Panc1 (cell line): ENCODE data around the gene TTBK1. TPM values are rescaled to one million over a fixed set of nuclear protein-coding genes. Genes with fewer than 3 reads are reported as not detected.

Experiments used
- ATAC-seq: fragments of 200-7000 bp; cut with Tn5 transposase; 2 replicates; pipeline ENCODE4 v1.9.1; 2020; ENCODE audit warnings: mild to moderate bottlenecking, moderate library complexity
- BruUV-seq: library from RNA; stranded (reverse); fragments of 400-500 nt; replicated peaks from 2 replicates; lab custom pipeline; 2021; lab: Mats Ljungman, UMichigan
- CTCF ChIA-PET: fragments of 300-600 bp; sonication (Branson Sonifier 250); formaldehyde crosslinking; loops from one replicate; lab custom pipeline; 2022; ENCODE audit warnings: antibody characterized with exemption; lab: Charles Lee
- POLR2A ChIA-PET: fragments of 300-600 bp; sonication (Branson Sonifier 250); formaldehyde crosslinking; loops from one replicate; lab custom pipeline; 2022; ENCODE audit warnings: antibody characterized with exemption; lab: Charles Lee
- DNase-seq: peaks from one replicate; pipeline ENCODE4 v3.0.0-alpha.2; 2010; ENCODE audit warnings: low read depth, low spot score
- H3K27ac ChIP-seq: 2 replicates; pipeline ENCODE4 v1.5.1; 2011; ENCODE audit warnings: mild to moderate bottlenecking, low read length, inconsistent platforms
- H3K27me3 ChIP-seq: fragments of 200-500 bp; sonication (Bioruptor generic); 2 replicates; pipeline ENCODE4 v1.6.0; 2014; ENCODE audit warnings: low read length, inconsistent platforms; ENCODE audit not compliant: control insufficient read depth, insufficient read depth
- H3K36me3 ChIP-seq: fragments of 200-500 bp; sonication (Bioruptor generic); 2 replicates; pipeline ENCODE4 v1.5.1; 2014; ENCODE audit warnings: inconsistent platforms, mild to moderate bottlenecking, low read length, moderate library complexity; ENCODE audit not compliant: control insufficient read depth, insufficient read depth
- H3K4me1 ChIP-seq: 2 replicates; pipeline ENCODE4 v1.5.1; 2011; ENCODE audit warnings: inconsistent platforms, mild to moderate bottlenecking, low read length, moderate library complexity; ENCODE audit not compliant: control insufficient read depth, insufficient read depth
- H3K4me3 ChIP-seq, 2 experiments: 2 replicates each; pipeline ENCODE4 v1.5.1; 2011 to 2012; ENCODE audit warnings: low read depth in 2 of 2, low read length in 2 of 2, mild to moderate bottlenecking in 2 of 2, inconsistent platforms in 1 of 2, moderate library complexity in 1 of 2
- H3K9me3 ChIP-seq: fragments of 200-500 bp; sonication (Bioruptor generic); 2 replicates; pipeline ENCODE4 v1.5.1; 2014; ENCODE audit warnings: low read depth, mild to moderate bottlenecking, inconsistent platforms, low read length, moderate library complexity; ENCODE audit not compliant: control insufficient read depth, insufficient read depth
- POLR2AphosphoS5 ChIP-seq: IDR thresholded peaks from 2 replicates; pipeline ENCODE4 v1.6.1; 2012; ENCODE audit warnings: mild to moderate bottlenecking, low read depth, low read length, moderate library complexity
- SIN3A ChIP-seq: IDR thresholded peaks from 2 replicates; pipeline ENCODE4 v1.6.1; 2012; ENCODE audit warnings: low read depth, mild to moderate bottlenecking, low read length, moderate library complexity, borderline replicate concordance; ENCODE audit not compliant: insufficient read depth
- TCF7L2 ChIP-seq: IDR thresholded peaks from 2 replicates; pipeline ENCODE4 v1.6.1; 2011; ENCODE audit warnings: mild to moderate bottlenecking, low read depth, low read length, inconsistent platforms
- in situ Hi-C: cut with HindIII; loops from 2 replicates; pipeline ENCODE4 v1.10.0; 2016; ENCODE audit warnings: low sequenced_read_pairs, low pct_unique_long_range_greater_than_20kb
- intact Hi-C: fragments of 100-400 bp; cut with micrococcal nuclease; formaldehyde crosslinking; loops from one replicate; pipeline ENCODE4 v1.10.0; 2022; ENCODE audit not compliant: unreplicated experiment
- total RNA-seq: library from RNA; stranded (reverse); gene quantifications from one replicate; pipeline ENCODE4 v1.2.1, GENCODE V29; 2021; ENCODE audit not compliant: unreplicated experiment
- TF ChIP-seq, protein P1 (sequence below): fragments of 450-650 bp; IDR thresholded peaks from 2 replicates; pipeline ENCODE4 v1.5.1; 2017; ENCODE audit warnings: mild to moderate bottlenecking
- TF ChIP-seq, protein P2 (sequence below), 2 experiments: IDR thresholded peaks; 2 replicates each; pipeline ENCODE4 v1.6.1; 2011 to 2012; ENCODE audit warnings: low read depth in 2 of 2, control low read depth in 1 of 2, low read length in 1 of 2, mild to moderate bottlenecking in 1 of 2, moderate library complexity in 1 of 2; ENCODE audit not compliant: insufficient read depth in 1 of 2

The TTBK1 gene
- total RNA-seq, 1 experiment from 2014 or later: 0.10 TPM

DNA sequence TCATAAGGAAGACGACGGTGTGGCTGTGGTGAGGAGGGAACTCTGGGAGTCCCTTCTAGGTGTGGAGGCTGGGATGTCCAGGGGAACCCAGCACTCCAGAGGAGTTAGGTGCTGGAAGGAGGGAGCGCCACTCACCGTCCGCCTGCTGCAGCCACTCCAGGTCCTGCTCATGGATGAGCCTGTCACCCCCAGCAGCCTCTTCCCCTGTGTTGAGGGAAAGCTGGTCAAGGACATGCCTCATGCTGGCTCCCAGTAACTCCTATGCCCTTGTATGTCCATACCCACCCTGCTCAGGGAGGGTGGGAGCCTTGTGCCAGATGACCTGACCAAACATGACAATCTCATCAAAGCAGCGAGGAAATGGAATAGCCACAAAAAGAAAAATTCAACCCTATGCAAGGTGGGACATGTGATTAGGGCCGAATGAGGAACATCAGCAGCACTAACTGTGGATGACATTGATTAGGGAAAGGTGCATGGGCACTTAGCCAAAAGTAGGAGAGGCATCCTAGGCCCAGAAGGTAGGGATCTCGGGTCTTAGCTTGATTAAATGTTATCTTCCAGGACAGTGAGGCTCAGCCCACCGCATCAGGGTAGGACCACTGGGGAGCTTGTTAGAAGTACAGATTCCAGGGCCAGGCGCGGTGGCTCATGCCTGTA is 17.0 kb upstream of the TTBK1 start:
- H3K36me3 ChIP-seq: no peaks in the 10 kb centered on the region
- no peak for DNase-seq
- intact Hi-C loops (no loop called here), in situ Hi-C loops (no loop called here)
- TF ChIP-seq TCF7L2 (no peak), SIN3A (no peak), POLR2AphosphoS5 (no peak)
- TF ChIP-seq, protein P1, sequence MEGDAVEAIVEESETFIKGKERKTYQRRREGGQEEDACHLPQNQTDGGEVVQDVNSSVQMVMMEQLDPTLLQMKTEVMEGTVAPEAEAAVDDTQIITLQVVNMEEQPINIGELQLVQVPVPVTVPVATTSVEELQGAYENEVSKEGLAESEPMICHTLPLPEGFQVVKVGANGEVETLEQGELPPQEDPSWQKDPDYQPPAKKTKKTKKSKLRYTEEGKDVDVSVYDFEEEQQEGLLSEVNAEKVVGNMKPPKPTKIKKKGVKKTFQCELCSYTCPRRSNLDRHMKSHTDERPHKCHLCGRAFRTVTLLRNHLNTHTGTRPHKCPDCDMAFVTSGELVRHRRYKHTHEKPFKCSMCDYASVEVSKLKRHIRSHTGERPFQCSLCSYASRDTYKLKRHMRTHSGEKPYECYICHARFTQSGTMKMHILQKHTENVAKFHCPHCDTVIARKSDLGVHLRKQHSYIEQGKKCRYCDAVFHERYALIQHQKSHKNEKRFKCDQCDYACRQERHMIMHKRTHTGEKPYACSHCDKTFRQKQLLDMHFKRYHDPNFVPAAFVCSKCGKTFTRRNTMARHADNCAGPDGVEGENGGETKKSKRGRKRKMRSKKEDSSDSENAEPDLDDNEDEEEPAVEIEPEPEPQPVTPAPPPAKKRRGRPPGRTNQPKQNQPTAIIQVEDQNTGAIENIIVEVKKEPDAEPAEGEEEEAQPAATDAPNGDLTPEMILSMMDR: no peak
- TF ChIP-seq, protein P2, sequence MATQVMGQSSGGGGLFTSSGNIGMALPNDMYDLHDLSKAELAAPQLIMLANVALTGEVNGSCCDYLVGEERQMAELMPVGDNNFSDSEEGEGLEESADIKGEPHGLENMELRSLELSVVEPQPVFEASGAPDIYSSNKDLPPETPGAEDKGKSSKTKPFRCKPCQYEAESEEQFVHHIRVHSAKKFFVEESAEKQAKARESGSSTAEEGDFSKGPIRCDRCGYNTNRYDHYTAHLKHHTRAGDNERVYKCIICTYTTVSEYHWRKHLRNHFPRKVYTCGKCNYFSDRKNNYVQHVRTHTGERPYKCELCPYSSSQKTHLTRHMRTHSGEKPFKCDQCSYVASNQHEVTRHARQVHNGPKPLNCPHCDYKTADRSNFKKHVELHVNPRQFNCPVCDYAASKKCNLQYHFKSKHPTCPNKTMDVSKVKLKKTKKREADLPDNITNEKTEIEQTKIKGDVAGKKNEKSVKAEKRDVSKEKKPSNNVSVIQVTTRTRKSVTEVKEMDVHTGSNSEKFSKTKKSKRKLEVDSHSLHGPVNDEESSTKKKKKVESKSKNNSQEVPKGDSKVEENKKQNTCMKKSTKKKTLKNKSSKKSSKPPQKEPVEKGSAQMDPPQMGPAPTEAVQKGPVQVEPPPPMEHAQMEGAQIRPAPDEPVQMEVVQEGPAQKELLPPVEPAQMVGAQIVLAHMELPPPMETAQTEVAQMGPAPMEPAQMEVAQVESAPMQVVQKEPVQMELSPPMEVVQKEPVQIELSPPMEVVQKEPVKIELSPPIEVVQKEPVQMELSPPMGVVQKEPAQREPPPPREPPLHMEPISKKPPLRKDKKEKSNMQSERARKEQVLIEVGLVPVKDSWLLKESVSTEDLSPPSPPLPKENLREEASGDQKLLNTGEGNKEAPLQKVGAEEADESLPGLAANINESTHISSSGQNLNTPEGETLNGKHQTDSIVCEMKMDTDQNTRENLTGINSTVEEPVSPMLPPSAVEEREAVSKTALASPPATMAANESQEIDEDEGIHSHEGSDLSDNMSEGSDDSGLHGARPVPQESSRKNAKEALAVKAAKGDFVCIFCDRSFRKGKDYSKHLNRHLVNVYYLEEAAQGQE (IDR thresholded peaks at IDR 0.05; ENCODE audit: insufficient read depth in 1 of 2, low read depth in 2 of 2, low read length in 1 of 2): no peak
- no peak overlapping the region for H3K4me3 ChIP-seq
- H3K27me3 ChIP-seq: no peaks in the 10 kb centered on the region
- ChIA-PET CTCF (no interaction called here), POLR2A (no interaction called here)
- H3K27ac ChIP-seq: no peak overlapping the region
- no TSS peak for BruUV-seq
- H3K9me3 ChIP-seq: no peaks in the 10 kb centered on the region
- ATAC-seq: no peak
- peaks cover 5% of the 10 kb centered on the region; the same call in 1 of the 2 replicates for H3K4me1 ChIP-seq

DNA sequence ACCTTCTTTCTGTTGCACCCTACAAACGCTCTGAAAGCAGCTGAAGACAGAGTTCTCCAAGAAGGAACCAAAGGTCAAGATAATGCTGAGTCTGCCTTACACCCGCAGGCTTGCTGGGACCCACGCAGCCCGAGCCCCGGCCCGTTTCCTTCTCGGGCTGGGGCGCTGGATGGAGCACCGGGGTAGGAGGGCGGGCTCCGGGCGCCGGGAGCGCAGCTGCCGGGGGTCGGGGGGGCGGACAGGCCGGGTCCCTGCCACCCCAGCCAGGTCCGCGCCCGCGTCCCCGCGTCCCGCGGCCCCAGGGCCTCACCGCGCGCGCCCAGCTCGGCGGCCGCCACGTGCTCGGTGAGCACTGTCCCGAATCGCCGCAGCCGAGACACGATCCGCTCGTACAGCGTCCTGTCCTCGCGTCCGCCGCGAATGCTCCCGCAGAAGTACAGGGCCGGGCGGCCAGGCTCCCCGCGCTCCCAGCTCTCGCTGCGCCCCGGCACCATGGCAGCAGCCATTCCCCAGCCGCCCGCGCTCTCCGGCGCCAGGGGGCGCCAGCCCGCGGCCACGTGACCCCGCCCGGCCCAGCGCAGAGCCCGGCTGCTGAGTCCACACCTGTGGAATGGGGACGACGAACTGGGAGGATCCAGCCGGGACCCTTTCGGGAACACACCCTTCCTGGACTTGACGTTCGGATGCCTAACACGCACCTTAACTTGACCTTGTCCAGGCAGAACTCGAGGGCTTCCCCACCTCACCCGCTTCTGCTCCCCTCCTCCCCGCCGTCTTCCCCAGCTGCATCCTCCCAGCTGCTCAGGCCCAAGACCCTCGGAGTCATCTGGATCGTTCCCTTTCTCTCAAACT is 14.1 kb upstream of the TTBK1 start, which contains the start of gene DNPH1:
Gene DNPH1, minus strand, starts transcription at position 531 of the 852 bp plus-strand sequence. Its CDS starts 25 bp downstream, at position 506.
- BruUV-seq: no TSS peak
- H3K9me3 ChIP-seq: no peaks in the 10 kb centered on the region
- POLR2A ChIA-PET: interaction anchor here (0.6 kb wide), 2 partner anchors 62 to 71 kb away, joined by 3 to 4 read pairs; no protein-coding TSS in a partner anchor
- TF ChIP-seq, protein P1: peak; percentile 97
- TF ChIP-seq POLR2AphosphoS5: peak; percentile 67
- TF ChIP-seq, protein P2 (IDR thresholded peaks at IDR 0.05; ENCODE audit: insufficient read depth in 1 of 2, low read depth in 2 of 2, low read length in 1 of 2): no peak
- TF ChIP-seq SIN3A: no peak
- H3K36me3 ChIP-seq: no peaks in the 10 kb centered on the region
- in situ Hi-C loops: no loop called here
- CTCF ChIA-PET: interaction anchor here (0.5 to 0.7 kb wide), 5 partner anchors 9 to 356 kb away, joined by 3 to 9 read pairs (median 3); no protein-coding TSS in a partner anchor
- H3K4me1 ChIP-seq: no peaks in the 10 kb centered on the region
- DNase-seq: no peak
- H3K4me3 ChIP-seq: peak within 1 kb of the TSS; percentile 52 to 78
- peak; percentile 98 for ATAC-seq
- peaks cover 3% of the 10 kb centered on the region; the same call in 1 of the 2 replicates for H3K27me3 ChIP-seq
- peak within 1 kb of the TSS; percentile 78 for H3K27ac ChIP-seq
- intact Hi-C loops: no loop called here
